CD4-positive, alpha-beta memory T cell (primary cell): ENCODE data around the gene UNC5A. TPM values are rescaled to one million over a fixed set of nuclear protein-coding genes. Genes with fewer than 3 reads are reported as not detected.
A peak's percentile ranks its signal among the peaks of the same experiment; 100 is the strongest.

Experiments
- CTCF ChIA-PET: fragments of 350-600 bp; sonication (Branson Sonifier 250); formaldehyde crosslinking; loops from one replicate; lab custom pipeline; 2021; ENCODE audit warnings: inconsistent platforms; ENCODE audit not compliant: partially characterized antibody; lab: Charles Lee
- POLR2A ChIA-PET: fragments of 350-600 bp; sonication (Branson Sonifier 250); formaldehyde crosslinking; loops from one replicate; lab custom pipeline; 2021; ENCODE audit not compliant: partially characterized antibody; lab: Charles Lee
- DNase-seq, 5 donors: peaks; one replicate each; pipeline versions ENCODE4 v3.0.0 to v3.0.0-alpha.2; 2020 to 2022; ENCODE audit warnings: mixed read lengths in 1 of 5
- H3K27ac ChIP-seq: one replicate; pipeline ENCODE4 v1.7.0; 2013; ENCODE audit warnings: low read depth, low read length
- H3K27me3 ChIP-seq: 2 replicates; pipeline ENCODE4 v1.7.0; 2013; ENCODE audit warnings: mild to moderate bottlenecking, low read length, moderate library complexity; ENCODE audit not compliant: insufficient read depth
- H3K36me3 ChIP-seq: 2 replicates; pipeline ENCODE4 v1.7.0; 2013; ENCODE audit warnings: mild to moderate bottlenecking, low read length, moderate library complexity; ENCODE audit not compliant: insufficient read depth
- H3K4me1 ChIP-seq: 2 replicates; pipeline ENCODE4 v1.7.0; 2013; ENCODE audit warnings: mild to moderate bottlenecking, low read length, moderate library complexity; ENCODE audit not compliant: insufficient read depth
- H3K4me3 ChIP-seq, 2 donors: one replicate each; pipeline ENCODE4 v1.7.0; 2013; ENCODE audit warnings: low read length in 2 of 2, mild to moderate bottlenecking in 1 of 2
- H3K9me3 ChIP-seq, 2 donors: one replicate each; pipeline ENCODE4 v1.7.0; 2013; ENCODE audit warnings: low read length in 2 of 2, control low read depth in 1 of 2; ENCODE audit not compliant: control insufficient read depth in 1 of 2
- H3K27ac Mint-ChIP-seq, 7 donors: one replicate each; pipeline ENCODE4 v1.8.0; 2020 to 2021; ENCODE audit warnings: mixed read lengths in 7 of 7, mild to moderate bottlenecking in 6 of 7, inconsistent platforms in 3 of 7, moderate library complexity in 3 of 7
- H3K27me3 Mint-ChIP-seq, 2 donors: one replicate each; pipeline ENCODE4 v1.8.0; 2020 to 2021; ENCODE audit warnings: mixed read lengths in 2 of 2
- H3K36me3 Mint-ChIP-seq, 2 donors: one replicate each; pipeline ENCODE4 v1.8.0; 2020 to 2021; ENCODE audit warnings: mixed read lengths in 2 of 2, inconsistent platforms in 1 of 2, mild to moderate bottlenecking in 1 of 2
- H3K4me1 Mint-ChIP-seq, 4 donors: one replicate each; pipeline ENCODE4 v1.8.0; 2020 to 2021; ENCODE audit warnings: mixed read lengths in 4 of 4, mild to moderate bottlenecking in 1 of 4
- H3K4me3 Mint-ChIP-seq, 8 donors: one replicate each; pipeline ENCODE4 v1.8.0; 2020 to 2021; ENCODE audit warnings: mixed read lengths in 8 of 8, mild to moderate bottlenecking in 7 of 8, moderate library complexity in 6 of 8, inconsistent platforms in 3 of 8
- H3K9me3 Mint-ChIP-seq, 8 donors: one replicate each; pipeline ENCODE4 v1.8.0; 2020 to 2021; ENCODE audit warnings: mixed read lengths in 8 of 8, mild to moderate bottlenecking in 5 of 8, inconsistent platforms in 3 of 8, moderate library complexity in 1 of 8
- intact Hi-C: fragments of 100-400 bp; cut with micrococcal nuclease; formaldehyde crosslinking; loops from one replicate; pipeline ENCODE4 v1.15.1; 2023
- polyA plus RNA-seq, 2 donors: library from polyadenylated mRNA; unstranded; fragments of 300-500 nt; fragmentation: Illumina TruSeq; gene quantifications; one replicate each; pipeline ENCODE4 v1.2.3, GENCODE V29; 2021
- total RNA-seq, 2 experiments: library from RNA; stranded (reverse); gene quantifications; one replicate each; pipeline ENCODE4 v1.2.3, GENCODE V29; 2021

The UNC5A gene
- total and polyA plus RNA-seq, 4 experiments from 2014 or later: not detected

GRCh38 chr5:176848651-176849050 lies 38.3 kb downstream of the UNC5A start:
- no peaks in the 10 kb centered on the region for H3K9me3 ChIP-seq
- H3K4me3 Mint-ChIP-seq: no peak overlapping the region
- DNase-seq: no peak
- no peaks in the 10 kb centered on the region for H3K36me3 ChIP-seq
- H3K27ac ChIP-seq: no peak overlapping the region
- H3K4me3 ChIP-seq: no peak overlapping the region
- no peaks in the 10 kb centered on the region for H3K4me1 Mint-ChIP-seq
- CTCF ChIA-PET: no interaction called here
- H3K4me1 ChIP-seq: no peaks in the 10 kb centered on the region
- H3K27me3 ChIP-seq: no peaks in the 10 kb centered on the region
- POLR2A ChIA-PET: no interaction called here
- H3K36me3 Mint-ChIP-seq: no peaks in the 10 kb centered on the region
- peaks cover 17 to 34% of the 10 kb centered on the region in 2 donors for H3K27me3 Mint-ChIP-seq
- H3K27ac Mint-ChIP-seq: no peak overlapping the region
- intact Hi-C loops: no loop called here
- peaks cover 0 to 4% (median 0%) of the 10 kb centered on the region in 8 donors for H3K9me3 Mint-ChIP-seq

- no peak overlapping the region for H3K27ac Mint-ChIP-seq
- H3K4me1 Mint-ChIP-seq: no peaks in the 10 kb centered on the region
- peaks cover 0 to 4% (median 0%) of the 10 kb centered on the region in 8 donors for H3K9me3 Mint-ChIP-seq
- peaks cover 19 to 38% of the 10 kb centered on the region in 2 donors for H3K27me3 Mint-ChIP-seq
- Histone ChIP-seq H3K9me3 (no peaks in the 10 kb centered on the region), H3K4me3 (no peak overlapping the region), H3K27ac (no peak overlapping the region), H3K36me3 (no peaks in the 10 kb centered on the region), H3K4me1 (no peaks in the 10 kb centered on the region), H3K27me3 (no peaks in the 10 kb centered on the region)
- DNase-seq: no peak
- no peak overlapping the region for H3K4me3 Mint-ChIP-seq
- ChIA-PET CTCF (no interaction called here), POLR2A (no interaction called here)
- H3K36me3 Mint-ChIP-seq: no peaks in the 10 kb centered on the region
- intact Hi-C loops: no loop called here
These were observed 39.4 kb downstream of the UNC5A start for GRCh38 chr5:176849611-176850227.

- intact Hi-C loops: no loop called here
- no peak for DNase-seq
- Mint-ChIP-seq H3K4me1 (no peaks in the 10 kb centered on the region), H3K9me3 (peaks cover 0 to 1% (median 0%) of the 10 kb centered on the region in 8 donors), H3K27me3 (peaks cover 15 to 32% of the 10 kb centered on the region in 2 donors), H3K27ac (no peak overlapping the region), H3K36me3 (no peaks in the 10 kb centered on the region), H3K4me3 (no peak overlapping the region)
- no peaks in the 10 kb centered on the region for H3K36me3 ChIP-seq
- H3K4me1 ChIP-seq: no peaks in the 10 kb centered on the region
- no peak overlapping the region for H3K27ac ChIP-seq
- H3K9me3 ChIP-seq: no peaks in the 10 kb centered on the region
- ChIA-PET CTCF (no interaction called here), POLR2A (no interaction called here)
- H3K27me3 ChIP-seq: no peaks in the 10 kb centered on the region
- no peak overlapping the region for H3K4me3 ChIP-seq
These were observed 40.2 kb downstream of the UNC5A start for GRCh38 chr5:176850371-176851245.

- ChIA-PET CTCF (no interaction called here), POLR2A (no interaction called here)
- Histone ChIP-seq H3K9me3 (no peaks in the 10 kb centered on the region), H3K4me3 (no peak overlapping the region), H3K36me3 (no peaks in the 10 kb centered on the region), H3K27me3 (no peaks in the 10 kb centered on the region), H3K27ac (no peak overlapping the region), H3K4me1 (no peaks in the 10 kb centered on the region)
- H3K4me3 Mint-ChIP-seq: no peak overlapping the region
- no peaks in the 10 kb centered on the region for H3K9me3 Mint-ChIP-seq
- H3K27ac Mint-ChIP-seq: no peak overlapping the region
- intact Hi-C loops: no loop called here
- no peaks in the 10 kb centered on the region for H3K36me3 Mint-ChIP-seq
- H3K4me1 Mint-ChIP-seq: no peaks in the 10 kb centered on the region
- no peak for DNase-seq
- H3K27me3 Mint-ChIP-seq: peaks cover 11 to 27% of the 10 kb centered on the region in 2 donors
These were observed 41.0 kb downstream of the UNC5A start for GRCh38 chr5:176851380-176851779.

- CTCF ChIA-PET: no interaction called here
- DNase-seq: no peak
- Histone ChIP-seq H3K4me3 (no peak overlapping the region), H3K9me3 (no peaks in the 10 kb centered on the region), H3K27ac (no peak overlapping the region), H3K4me1 (no peaks in the 10 kb centered on the region), H3K27me3 (no peaks in the 10 kb centered on the region), H3K36me3 (no peaks in the 10 kb centered on the region)
- Mint-ChIP-seq H3K27ac (no peak overlapping the region), H3K4me1 (no peaks in the 10 kb centered on the region), H3K27me3 (peaks cover 12 to 29% of the 10 kb centered on the region in 2 donors), H3K36me3 (no peaks in the 10 kb centered on the region), H3K9me3 (no peaks in the 10 kb centered on the region), H3K4me3 (no peak overlapping the region)
- POLR2A ChIA-PET: no interaction called here
- intact Hi-C loops: no loop called here
These were observed 41.7 kb downstream of the UNC5A start for GRCh38 chr5:176851871-176852658.

- H3K9me3 ChIP-seq: no peaks in the 10 kb centered on the region
- intact Hi-C loops: no loop called here
- peak overlapping the region in 1 of 7 donors; percentile 30 for H3K27ac Mint-ChIP-seq
- POLR2A ChIA-PET: no interaction called here
- H3K4me1 ChIP-seq: no peaks in the 10 kb centered on the region
- no peaks in the 10 kb centered on the region for H3K27me3 ChIP-seq
- H3K27me3 Mint-ChIP-seq: peaks cover 16 to 31% of the 10 kb centered on the region in 2 donors
- no peak overlapping the region for H3K4me3 ChIP-seq
- CTCF ChIA-PET: no interaction called here
- DNase-seq: no peak
- H3K36me3 ChIP-seq: no peaks in the 10 kb centered on the region
- no peaks in the 10 kb centered on the region for H3K4me1 Mint-ChIP-seq
- H3K4me3 Mint-ChIP-seq: no peak overlapping the region
- H3K9me3 Mint-ChIP-seq: peaks cover 0 to 1% (median 0%) of the 10 kb centered on the region in 8 donors
- H3K27ac ChIP-seq: no peak overlapping the region
- H3K36me3 Mint-ChIP-seq: no peaks in the 10 kb centered on the region
These were observed 42.9 kb downstream of the UNC5A start for GRCh38 chr5:176853151-176853778.

GRCh38 chr5:176854164-176854563 lies 43.8 kb downstream of the UNC5A start:
- no peaks in the 10 kb centered on the region for H3K9me3 ChIP-seq
- H3K4me3 Mint-ChIP-seq: no peak overlapping the region
- peaks cover 19 to 32% of the 10 kb centered on the region in 2 donors for H3K27me3 Mint-ChIP-seq
- no peaks in the 10 kb centered on the region for H3K4me1 ChIP-seq
- CTCF ChIA-PET: no interaction called here
- no peaks in the 10 kb centered on the region for H3K36me3 ChIP-seq
- peaks cover 0 to 5% (median 0%) of the 10 kb centered on the region in 8 donors for H3K9me3 Mint-ChIP-seq
- intact Hi-C loops: no loop called here
- no peak overlapping the region for H3K4me3 ChIP-seq
- H3K27ac Mint-ChIP-seq: no peak overlapping the region
- POLR2A ChIA-PET: no interaction called here
- H3K4me1 Mint-ChIP-seq: no peaks in the 10 kb centered on the region
- DNase-seq: no peak
- no peaks in the 10 kb centered on the region for H3K36me3 Mint-ChIP-seq
- H3K27me3 ChIP-seq: no peaks in the 10 kb centered on the region
- no peak overlapping the region for H3K27ac ChIP-seq
